Brain microvascular endothelial cell (primary cell): ENCODE measurements around the gene PRPF19.

Experiments
- DNase-seq: peaks from one replicate; pipeline ENCODE4 v3.0.0-alpha.2; 2020
- H3K27ac ChIP-seq: fragments of 250-450 bp; sonication (Bioruptor Pico); 2 replicates; pipeline ENCODE4 v1.5.1; 2020; ENCODE audit warnings: mild to moderate bottlenecking, moderate library complexity
- H3K27me3 ChIP-seq: fragments of 250-450 bp; sonication (Bioruptor Pico); replicated peaks from 2 replicates; pipeline ENCODE4 v1.5.1; 2020; ENCODE audit warnings: mild to moderate bottlenecking
- H3K36me3 ChIP-seq: fragments of 250-450 bp; sonication (Bioruptor Pico); replicated peaks from 2 replicates; pipeline ENCODE4 v1.5.1; 2020; ENCODE audit warnings: mild to moderate bottlenecking
- H3K4me3 ChIP-seq: 2 replicates; pipeline ENCODE4 v1.5.1; 2011; ENCODE audit warnings: low read depth, mild to moderate bottlenecking, control low read depth, low read length, moderate library complexity
- CTCF ChIP-seq: IDR thresholded peaks from 2 replicates; pipeline ENCODE4 v1.5.1; 2011; ENCODE audit warnings: low read depth, mild to moderate bottlenecking, moderate library complexity, low read length, control low read depth, inconsistent platforms; ENCODE audit errors: missing control alignments
- in situ Hi-C: cut with HindIII; loops from 2 replicates; pipeline ENCODE4 v1.10.0; 2017; ENCODE audit warnings: low sequenced_read_pairs, low pct_ligation_motif_present

The PRPF19 gene

DNA sequence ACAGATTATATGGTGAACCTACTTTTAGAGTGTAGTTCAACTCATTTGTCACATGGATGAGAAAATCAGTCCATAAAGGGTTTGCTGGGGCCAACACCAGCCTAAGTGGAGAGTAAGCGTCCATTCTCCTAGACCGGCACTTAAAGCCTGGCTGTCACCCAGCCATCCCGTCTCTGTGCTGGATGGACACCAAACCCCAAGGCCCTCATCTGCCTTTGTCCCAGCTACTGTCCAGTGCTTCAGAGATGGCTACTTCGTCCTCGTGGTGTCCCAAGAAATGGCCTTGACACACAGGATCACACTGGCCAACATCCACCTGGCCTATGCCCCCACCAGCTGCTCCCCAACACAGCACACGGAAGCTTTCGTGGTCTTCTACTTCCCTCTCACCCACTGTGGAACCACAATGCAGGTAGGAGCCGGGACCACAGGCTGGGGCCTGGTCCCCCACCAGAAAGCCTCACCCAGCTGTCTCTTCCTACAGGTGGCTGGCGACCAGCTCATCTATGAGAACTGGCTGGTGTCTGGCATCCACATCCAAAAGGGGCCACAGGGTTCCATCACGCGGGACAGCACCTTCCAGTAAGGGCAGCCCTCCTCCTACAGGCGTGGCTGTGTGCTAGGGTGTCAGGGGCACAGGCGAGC is 35.5 kb downstream of the PRPF19 start:
- no peak for DNase-seq
- H3K27ac ChIP-seq = no peak overlapping the region
- no peak overlapping the region for H3K4me3 ChIP-seq
- H3K27me3 ChIP-seq = no peaks in the 10 kb centered on the region
- in situ Hi-C loops = no loop called here
- no peak for TF ChIP-seq CTCF
- no peaks in the 10 kb centered on the region for H3K36me3 ChIP-seq

DNA sequence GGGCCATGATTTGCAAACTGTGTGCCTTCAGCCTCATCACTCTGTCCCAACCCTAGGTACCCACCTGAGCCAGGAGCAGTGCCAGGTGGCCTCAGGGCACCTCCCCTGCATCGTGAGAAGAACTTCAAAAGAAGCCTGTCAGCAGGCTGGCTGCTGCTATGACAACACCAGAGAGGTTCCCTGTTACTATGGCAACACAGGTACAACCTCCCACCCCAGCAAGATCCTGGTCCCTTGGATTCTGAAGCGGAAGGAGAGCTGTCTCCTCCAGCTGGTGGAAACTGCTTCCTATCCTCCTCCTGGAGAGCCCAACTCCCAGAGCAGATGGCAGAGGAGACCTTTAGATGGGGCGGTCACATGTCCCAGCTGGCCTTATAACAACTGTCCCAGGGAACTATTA is 36.1 kb downstream of the PRPF19 start:
- no peak overlapping the region for H3K4me3 ChIP-seq
- in situ Hi-C loops = no loop called here
- DNase-seq = no peak
- H3K36me3 ChIP-seq = no peaks in the 10 kb centered on the region
- TF ChIP-seq CTCF = no peak
- H3K27ac ChIP-seq = no peak overlapping the region
- H3K27me3 ChIP-seq = no peaks in the 10 kb centered on the region

- in situ Hi-C loops = no loop called here
- H3K27me3 ChIP-seq = no peaks in the 10 kb centered on the region
- no peak overlapping the region for H3K27ac ChIP-seq
- DNase-seq = no peak
- TF ChIP-seq CTCF = no peak
- H3K36me3 ChIP-seq = no peaks in the 10 kb centered on the region
- no peak overlapping the region for H3K4me3 ChIP-seq
These were observed 36.9 kb downstream of the PRPF19 start for GRCh38 chr11:60869451-60869825.

DNA sequence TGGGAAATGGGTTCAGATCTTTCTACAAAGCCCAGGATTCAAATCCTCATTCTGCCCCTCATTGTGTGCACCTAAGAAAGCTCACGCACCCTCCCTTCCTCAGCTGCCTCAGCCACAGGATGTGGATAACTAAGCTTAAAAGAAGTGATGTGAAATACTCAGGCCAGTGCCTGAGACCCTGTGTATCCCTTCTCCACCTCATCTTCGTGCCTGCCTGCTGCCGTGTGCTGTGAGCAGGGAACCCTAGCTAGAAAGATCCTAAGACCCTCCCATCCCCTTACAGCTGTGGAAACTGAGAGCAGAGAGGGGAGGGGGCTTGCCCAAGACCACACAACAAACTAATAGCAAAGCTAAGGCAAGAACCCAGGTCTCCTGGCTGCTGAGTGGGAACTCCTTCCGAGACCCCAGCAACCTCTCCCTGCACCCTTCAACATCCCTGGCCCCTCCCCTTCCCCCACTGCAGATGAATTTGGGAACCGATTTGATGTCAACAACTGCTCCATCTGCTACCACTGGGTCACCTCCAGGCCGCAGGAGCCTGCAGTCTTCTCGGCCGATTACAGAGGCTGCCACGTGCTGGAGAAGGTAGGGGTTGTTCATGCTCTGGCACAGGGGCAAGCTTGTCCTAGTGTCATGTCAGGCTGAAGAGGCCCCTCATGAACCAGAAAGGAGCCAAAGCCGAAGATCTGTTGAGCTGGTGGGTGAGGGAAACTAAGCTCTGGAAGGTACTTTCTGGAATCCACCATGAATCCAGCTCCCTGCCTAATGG is 37.5 kb downstream of the PRPF19 start:
- no peak for TF ChIP-seq CTCF

DNA sequence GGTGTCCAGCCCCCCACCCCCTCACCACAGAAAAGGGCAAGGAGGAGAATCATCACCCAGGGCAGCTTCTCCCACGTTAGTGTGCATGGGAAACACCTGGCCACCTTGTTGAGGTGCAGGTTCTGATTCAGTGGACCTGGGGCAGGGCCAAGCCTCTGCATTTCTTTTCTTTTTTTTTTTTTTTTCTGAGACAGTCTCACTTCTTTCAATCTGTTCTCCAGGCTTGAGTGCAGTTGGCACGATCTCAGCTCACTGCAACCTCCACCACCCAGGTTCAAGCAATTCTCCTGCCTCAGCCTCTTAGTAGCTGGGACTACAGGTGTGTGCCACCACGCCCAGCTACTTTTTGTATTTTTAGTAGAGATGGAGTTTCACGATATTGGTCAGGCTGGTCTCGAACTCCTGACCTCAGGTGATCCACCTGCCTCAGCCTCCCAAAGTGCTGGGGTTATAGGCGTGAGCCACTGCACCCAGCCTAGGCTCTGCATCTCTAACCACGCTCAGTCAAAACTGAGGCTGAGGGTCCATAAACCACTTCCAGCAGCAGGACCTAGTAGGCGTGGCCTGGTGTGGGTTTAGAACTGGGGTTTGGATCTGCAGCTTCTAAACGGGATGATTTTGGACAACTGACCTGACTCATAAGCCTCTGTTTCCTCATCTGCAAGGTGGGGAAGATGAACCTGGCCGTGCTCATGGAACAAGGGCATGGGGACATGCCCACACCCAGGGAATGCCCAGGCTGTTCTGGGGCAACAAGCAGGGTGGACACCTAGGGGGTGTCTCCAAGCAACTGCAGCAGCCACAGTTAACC is 38.3 kb downstream of the PRPF19 start:
- TF ChIP-seq CTCF = no peak
- no peak for DNase-seq
- Histone ChIP-seq H3K4me3 (no peak overlapping the region), H3K27ac (no peak overlapping the region), H3K27me3 (no peaks in the 10 kb centered on the region), H3K36me3 (no peaks in the 10 kb centered on the region)
- in situ Hi-C loops = no loop called here

More for the DNA sequence above, 37.5 kb downstream of the PRPF19 start:
- Histone ChIP-seq H3K36me3 (no peaks in the 10 kb centered on the region), H3K27me3 (no peaks in the 10 kb centered on the region), H3K27ac (no peak overlapping the region), H3K4me3 (no peak overlapping the region)
- in situ Hi-C loops = no loop called here
- DNase-seq = no peak
